Ectodermal cell (in vitro differentiated cells): Measurements from ENCODE around the gene TSPAN12.

Experiments
- H3K27ac ChIP-seq: 2 replicates; pipeline ENCODE4 v1.7.0; 2013; ENCODE audit warnings: mild to moderate bottlenecking, low read depth, low read length; ENCODE audit not compliant: insufficient read depth, poor library complexity, severe bottlenecking
- H3K27me3 ChIP-seq: 2 replicates; pipeline ENCODE4 v1.7.0; 2013; ENCODE audit warnings: mild to moderate bottlenecking, low read length; ENCODE audit not compliant: insufficient read depth, control insufficient read depth, poor library complexity, severe bottlenecking
- H3K36me3 ChIP-seq: one replicate; pipeline ENCODE4 v1.7.0; 2013; ENCODE audit warnings: low read length; ENCODE audit not compliant: control insufficient read depth, insufficient read depth
- H3K4me1 ChIP-seq: one replicate; pipeline ENCODE4 v1.7.0; 2013; ENCODE audit warnings: low read length; ENCODE audit not compliant: control insufficient read depth, insufficient read depth
- H3K4me3 ChIP-seq: 2 replicates; pipeline ENCODE4 v1.7.0; 2013; ENCODE audit warnings: low read depth, low read length, control low read depth; ENCODE audit not compliant: insufficient read depth
- H3K9me3 ChIP-seq: 2 replicates; pipeline ENCODE4 v1.7.0; 2013; ENCODE audit warnings: mild to moderate bottlenecking, low read length, moderate library complexity; ENCODE audit not compliant: control insufficient read depth
- WGBS, 2 experiments: methylation state at CpG; one replicate each; pipeline ENCODE4 v1.1.7; 2013; ENCODE audit warnings: missing lambda C conversion rate in 2 of 2; 5-methylcytosine and 5-hydroxymethylcytosine counted together

Gene TSPAN12

DNA sequence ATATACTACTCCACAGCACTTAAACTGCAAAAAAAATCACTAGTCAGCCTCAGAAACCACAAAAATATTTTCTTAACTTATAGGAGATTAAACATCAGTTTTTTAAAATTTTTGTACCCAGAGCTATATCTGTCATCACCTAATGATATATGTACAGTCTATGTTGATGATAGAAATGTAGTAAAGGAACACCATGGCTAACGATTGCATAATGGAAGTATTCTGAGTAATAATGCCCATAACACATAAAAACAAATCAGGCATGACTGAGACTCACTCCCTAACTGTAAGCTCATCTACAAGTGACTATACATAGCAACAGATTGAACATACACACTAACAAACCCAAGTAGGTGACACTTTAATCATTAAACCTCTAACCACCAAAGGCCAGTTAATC, 51.3 kb downstream of the TSPAN12 start:
- Histone ChIP-seq H3K4me1 (no peaks in the 10 kb centered on the region), H3K27ac (no peak overlapping the region), H3K9me3 (no peaks in the 10 kb centered on the region), H3K27me3 (no peaks in the 10 kb centered on the region), H3K4me3 (no peak overlapping the region), H3K36me3 (no peaks in the 10 kb centered on the region)
- no CpG with 5 or more reads among the region's 1 CpG for WGBS, 2 experiments

DNA sequence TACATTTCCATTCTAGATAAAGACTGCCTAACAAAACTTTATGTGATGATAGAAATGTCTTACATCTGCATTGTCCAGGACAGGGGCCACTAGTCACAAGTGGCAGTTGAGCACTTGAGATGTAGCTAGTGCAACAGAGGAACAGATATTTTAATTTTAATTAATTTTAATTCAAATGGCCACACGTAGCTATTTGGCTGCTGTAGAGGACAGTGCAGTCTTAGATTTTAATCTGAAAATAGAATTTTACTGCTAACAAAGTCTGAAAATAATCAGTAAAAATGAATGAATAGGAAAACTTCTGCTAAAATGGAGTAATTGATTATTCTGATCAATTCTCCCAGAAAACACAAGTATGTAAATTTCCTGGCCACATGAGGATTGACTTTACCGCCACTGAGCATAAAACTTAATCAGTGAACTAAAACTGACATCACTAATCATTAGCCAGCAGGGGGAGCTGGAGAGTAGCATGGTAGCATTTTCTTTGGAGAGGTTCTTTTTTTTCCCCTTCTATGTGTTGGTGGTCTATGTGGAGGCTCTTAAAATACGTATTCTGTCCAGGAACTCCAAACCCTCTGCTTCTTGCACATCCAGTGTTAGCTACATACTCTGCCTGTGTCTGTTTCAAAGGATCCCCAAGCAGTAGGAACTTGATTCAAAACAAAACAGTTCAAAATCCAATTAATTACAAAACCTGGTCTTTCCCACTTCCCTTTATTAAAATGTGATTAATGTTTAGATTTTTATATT, 52.1 kb downstream of the TSPAN12 start:
- Histone ChIP-seq H3K27ac (no peak overlapping the region), H3K4me1 (no peaks in the 10 kb centered on the region), H3K36me3 (no peaks in the 10 kb centered on the region), H3K27me3 (no peaks in the 10 kb centered on the region), H3K9me3 (no peaks in the 10 kb centered on the region), H3K4me3 (no peak overlapping the region)
- 61 to 74% methylated on average over 2 to 3 of the region's 3 CpGs for WGBS, 2 experiments

DNA sequence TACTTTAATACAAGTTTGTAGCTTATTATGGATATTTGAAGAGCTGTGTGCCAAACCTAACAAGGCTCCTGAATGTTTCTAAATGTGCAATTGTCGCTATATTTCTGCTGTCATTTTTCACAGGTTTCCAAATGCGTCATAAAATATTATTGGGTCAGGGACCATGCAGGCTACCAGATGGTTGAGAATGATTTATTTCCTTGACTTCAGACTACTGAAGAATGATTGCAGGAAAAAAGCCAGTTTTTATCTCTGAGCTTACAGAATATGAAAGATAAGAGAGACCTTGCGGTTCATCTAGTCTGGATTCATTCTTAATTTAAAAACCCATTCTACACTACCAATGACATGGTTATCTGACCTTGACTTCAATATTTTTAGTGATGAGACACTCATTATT, 55.2 kb downstream of the TSPAN12 start:
- H3K27ac ChIP-seq = no peak overlapping the region
- no peak overlapping the region for H3K4me3 ChIP-seq
- no peaks in the 10 kb centered on the region for H3K27me3 ChIP-seq
- no peaks in the 10 kb centered on the region for H3K9me3 ChIP-seq
- 94 to 98% methylated on average over 3 of the region's 3 CpGs for WGBS, 2 experiments
- no peaks in the 10 kb centered on the region for H3K36me3 ChIP-seq
- H3K4me1 ChIP-seq = no peaks in the 10 kb centered on the region

DNA sequence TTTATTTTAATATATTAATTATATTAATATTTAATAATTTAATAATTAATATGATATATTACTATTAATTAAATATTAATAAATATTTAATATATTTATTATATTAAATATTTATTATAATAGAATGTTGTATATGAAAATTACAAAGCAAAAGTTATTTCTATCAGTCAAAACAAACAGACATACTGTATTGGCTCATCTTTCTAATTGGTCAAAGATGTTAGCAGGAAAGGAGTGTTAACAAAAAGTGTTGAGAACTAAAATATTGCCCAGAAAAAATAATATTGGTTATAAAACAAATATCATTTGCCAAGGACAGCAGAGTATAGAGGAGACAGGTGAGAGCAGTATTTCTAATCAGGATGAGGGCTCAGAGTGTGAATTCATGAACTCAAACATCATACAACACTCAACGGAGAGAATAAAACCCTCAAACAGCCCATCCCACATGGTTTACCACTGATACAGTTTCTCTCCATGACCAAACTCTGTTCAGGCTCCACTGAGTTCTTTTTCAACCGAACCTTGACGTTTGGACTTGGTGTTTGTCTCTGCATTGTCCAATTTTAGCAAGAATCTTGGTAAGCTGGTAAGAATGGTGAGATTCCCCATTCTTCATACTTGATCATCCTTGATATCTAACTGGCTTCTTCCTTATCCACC, 58.0 kb downstream of the TSPAN12 start:
- Histone ChIP-seq H3K36me3 (no peaks in the 10 kb centered on the region), H3K9me3 (no peaks in the 10 kb centered on the region), H3K27ac (no peak overlapping the region), H3K27me3 (no peaks in the 10 kb centered on the region), H3K4me3 (no peak overlapping the region), H3K4me1 (no peaks in the 10 kb centered on the region)
- 89 to 91% methylated on average over 3 of the region's 3 CpGs for WGBS, 2 experiments

DNA sequence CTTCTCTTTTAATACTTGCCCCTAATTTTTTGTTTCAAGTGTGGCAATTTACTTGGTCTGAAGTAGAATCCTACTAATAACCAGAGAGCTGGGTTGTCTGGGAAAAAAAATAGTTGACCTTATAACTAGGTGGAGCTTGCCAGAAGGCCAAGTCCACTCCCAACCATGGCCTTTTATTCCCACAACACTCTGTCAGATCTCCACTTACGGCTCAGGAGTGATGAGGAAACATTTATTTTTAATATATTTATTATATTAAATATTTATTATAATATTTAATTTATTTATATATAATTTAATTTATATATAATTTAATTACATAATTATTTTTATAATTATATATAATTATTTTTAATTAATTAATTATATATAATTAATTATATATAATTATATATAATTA, 58.8 kb downstream of the TSPAN12 start:
- H3K36me3 ChIP-seq = no peaks in the 10 kb centered on the region
- no CpG with 5 or more reads among the region's 1 CpG for WGBS, 2 experiments

DNA sequence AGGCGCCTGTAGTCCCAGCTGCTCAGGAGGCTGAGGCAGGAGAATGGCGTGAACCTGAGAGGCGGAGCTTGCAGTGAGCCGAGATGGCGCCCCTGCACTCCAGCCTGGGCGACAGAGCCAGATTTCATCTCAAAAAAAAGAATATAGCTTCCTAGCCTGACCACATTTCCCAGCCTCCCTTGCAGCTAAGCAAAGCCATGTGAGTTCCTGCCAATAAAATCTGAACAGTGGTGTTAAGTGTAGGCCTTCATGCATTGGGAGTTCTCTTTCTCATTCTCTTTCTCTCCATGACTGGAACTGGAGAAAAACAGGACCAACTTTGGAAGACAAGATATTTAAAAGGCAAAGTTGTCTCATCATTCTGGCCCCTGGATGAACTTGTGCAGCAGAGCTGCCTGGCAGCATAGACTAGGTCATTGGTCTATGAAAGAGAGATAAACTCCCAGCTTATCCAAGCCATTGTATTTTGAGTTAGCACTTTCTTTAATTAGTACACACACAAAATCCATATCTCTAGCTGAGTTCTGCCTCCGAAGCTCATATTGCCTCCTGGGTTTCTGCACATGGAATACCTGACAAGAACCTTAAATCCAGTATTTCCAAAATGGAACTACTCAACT, 60.8 kb downstream of the TSPAN12 start:
- no peaks in the 10 kb centered on the region for H3K27me3 ChIP-seq
- H3K36me3 ChIP-seq = no peaks in the 10 kb centered on the region
- no peaks in the 10 kb centered on the region for H3K4me1 ChIP-seq
- H3K9me3 ChIP-seq = no peaks in the 10 kb centered on the region
- no peak overlapping the region for H3K4me3 ChIP-seq
- 94 to 95% methylated on average over 7 of the region's 7 CpGs for WGBS, 2 experiments
- H3K27ac ChIP-seq = no peak overlapping the region

More for the DNA sequence above, 58.8 kb downstream of the TSPAN12 start:
- Histone ChIP-seq H3K9me3 (no peaks in the 10 kb centered on the region), H3K4me3 (no peak overlapping the region), H3K4me1 (no peaks in the 10 kb centered on the region), H3K27ac (no peak overlapping the region), H3K27me3 (no peaks in the 10 kb centered on the region)

DNA sequence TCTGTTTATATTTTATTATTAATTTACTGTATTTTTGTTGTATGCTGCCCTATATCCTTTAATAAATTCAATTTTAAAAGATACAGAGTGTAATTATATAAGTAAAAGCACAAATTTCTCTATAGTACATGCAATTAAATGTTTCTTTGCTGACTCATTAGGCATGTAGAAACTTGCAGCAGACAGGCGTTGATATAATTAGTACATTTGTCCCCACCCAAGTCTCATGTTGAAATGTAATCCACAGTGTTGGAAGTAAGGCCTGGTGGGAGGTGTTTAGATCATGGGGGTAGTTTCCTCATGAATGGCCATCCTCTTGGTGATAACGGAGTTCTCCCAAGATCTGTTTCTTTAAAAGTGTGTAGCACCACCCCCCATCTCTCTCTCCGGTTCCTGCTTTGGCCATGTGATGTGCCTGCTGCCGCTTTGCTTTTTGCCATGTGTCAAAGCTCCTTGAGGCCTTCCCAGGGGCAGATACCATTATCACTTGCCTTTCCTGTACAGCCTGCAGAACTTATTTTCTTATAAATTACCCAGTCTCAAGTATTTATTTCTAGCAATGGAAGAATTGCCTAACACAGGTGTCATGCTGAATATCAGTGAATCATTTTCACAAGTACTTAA, 63.7 kb downstream of the TSPAN12 start:
- Histone ChIP-seq H3K4me1 (no peaks in the 10 kb centered on the region), H3K36me3 (no peaks in the 10 kb centered on the region), H3K27me3 (no peaks in the 10 kb centered on the region), H3K9me3 (no peaks in the 10 kb centered on the region), H3K4me3 (no peak overlapping the region), H3K27ac (no peak overlapping the region)
- 87 to 90% methylated on average over 3 to 4 of the region's 4 CpGs for WGBS, 2 experiments

DNA sequence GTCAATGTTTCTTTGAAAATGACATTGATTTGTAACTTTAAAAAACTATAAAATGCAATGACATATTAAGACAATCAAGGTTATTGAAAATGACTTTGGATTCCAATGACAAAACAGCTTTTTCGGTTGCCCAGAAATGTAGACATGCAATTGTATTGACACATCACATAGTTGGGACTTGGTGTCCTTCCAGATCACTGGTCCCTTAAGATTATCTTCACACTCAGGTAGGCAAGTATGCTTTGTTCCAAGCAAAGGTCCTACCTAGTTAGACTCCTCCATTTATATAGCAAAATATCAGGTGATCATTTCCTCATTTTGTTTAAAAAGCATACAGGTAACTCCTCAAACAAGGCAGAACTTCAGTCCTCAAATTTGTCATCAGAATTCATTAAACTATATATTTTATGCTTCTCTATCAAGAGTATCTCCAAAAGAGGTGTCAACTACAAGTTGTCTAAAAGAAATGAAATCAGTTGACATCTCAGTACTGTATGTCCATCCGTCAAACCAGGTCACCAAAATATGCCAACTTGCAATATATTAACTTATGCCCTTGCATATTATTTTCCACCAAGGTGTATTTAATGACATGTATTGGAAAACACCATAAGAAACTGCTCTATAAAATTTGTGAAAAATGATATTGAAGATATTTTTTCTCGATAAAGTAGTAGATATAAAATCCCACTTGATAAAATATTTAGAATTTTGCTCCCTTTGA, 64.6 kb downstream of the TSPAN12 start:
- Histone ChIP-seq H3K4me1 (no peaks in the 10 kb centered on the region), H3K27ac (no peak overlapping the region), H3K9me3 (no peaks in the 10 kb centered on the region), H3K36me3 (no peaks in the 10 kb centered on the region), H3K27me3 (no peaks in the 10 kb centered on the region), H3K4me3 (no peak overlapping the region)
- 93 to 98% methylated on average over 2 to 3 of the region's 3 CpGs for WGBS, 2 experiments

DNA sequence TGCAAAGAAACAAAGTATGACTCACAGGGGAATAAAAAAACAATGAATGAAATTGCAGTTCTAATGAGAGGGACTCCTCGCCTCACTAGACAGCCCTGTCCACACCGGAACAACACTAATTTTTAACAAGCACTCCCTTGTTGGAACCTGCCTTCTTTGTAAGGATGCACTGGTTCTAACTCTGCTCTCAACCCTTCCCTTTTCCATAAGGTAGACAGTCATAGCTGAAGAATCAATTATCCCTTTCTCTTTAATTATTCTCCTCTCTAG, 65.1 kb downstream of the TSPAN12 start:
- WGBS, 2 experiments = 92 to 98% methylated on average over 2 of the region's 2 CpGs
- H3K4me1 ChIP-seq = no peaks in the 10 kb centered on the region
- no peak overlapping the region for H3K4me3 ChIP-seq
- H3K27me3 ChIP-seq = no peaks in the 10 kb centered on the region
- H3K27ac ChIP-seq = no peak overlapping the region
- H3K36me3 ChIP-seq = no peaks in the 10 kb centered on the region
- H3K9me3 ChIP-seq = no peaks in the 10 kb centered on the region
